Astrocyte of the cerebellum (primary cell): Measurements from ENCODE around the gene C1QTNF8.

ENCODE experiments used
- DNase-seq: peaks from one replicate; pipeline ENCODE4 v3.0.0-alpha.2; 2011; ENCODE audit warnings: low read depth
- H3K4me3 ChIP-seq: 2 replicates; pipeline ENCODE4 v1.5.1; 2011; ENCODE audit warnings: mild to moderate bottlenecking, low read depth, low read length, moderate library complexity
- in situ Hi-C: cut with HindIII; loops from 2 replicates; pipeline ENCODE4 v1.10.0; 2017; ENCODE audit warnings: low sequenced_read_pairs
- TF ChIP-seq, protein P1 (sequence below): IDR thresholded peaks from 2 replicates; pipeline ENCODE4 v1.5.1; 2012; ENCODE audit warnings: low read length, low read depth, moderate library complexity, mild to moderate bottlenecking; ENCODE audit errors: missing control alignments

Gene C1QTNF8

DNA sequence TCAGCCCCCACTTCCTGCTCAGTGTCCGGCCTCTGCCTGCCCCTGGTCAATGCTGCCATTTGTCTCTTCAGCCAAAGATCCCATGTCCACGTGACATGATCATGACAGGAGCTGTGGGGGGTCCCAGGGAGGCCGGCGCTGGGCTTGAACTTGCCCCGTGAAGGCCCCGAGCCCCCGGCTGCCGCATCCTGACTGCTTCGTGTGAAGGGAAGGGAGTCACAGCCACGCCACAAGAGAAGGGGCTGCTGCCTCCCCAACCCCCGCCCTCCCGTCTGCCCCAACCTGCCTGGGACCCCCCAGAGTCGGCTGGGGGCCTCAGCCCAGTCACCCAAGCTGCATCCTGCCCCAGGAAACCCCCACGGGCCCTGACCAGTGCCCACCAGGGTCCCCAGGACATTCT lies 37.8 kb downstream of the C1QTNF8 start:
- in situ Hi-C loops, result no loop called here
- no peak for DNase-seq
- TF ChIP-seq, protein P1, sequence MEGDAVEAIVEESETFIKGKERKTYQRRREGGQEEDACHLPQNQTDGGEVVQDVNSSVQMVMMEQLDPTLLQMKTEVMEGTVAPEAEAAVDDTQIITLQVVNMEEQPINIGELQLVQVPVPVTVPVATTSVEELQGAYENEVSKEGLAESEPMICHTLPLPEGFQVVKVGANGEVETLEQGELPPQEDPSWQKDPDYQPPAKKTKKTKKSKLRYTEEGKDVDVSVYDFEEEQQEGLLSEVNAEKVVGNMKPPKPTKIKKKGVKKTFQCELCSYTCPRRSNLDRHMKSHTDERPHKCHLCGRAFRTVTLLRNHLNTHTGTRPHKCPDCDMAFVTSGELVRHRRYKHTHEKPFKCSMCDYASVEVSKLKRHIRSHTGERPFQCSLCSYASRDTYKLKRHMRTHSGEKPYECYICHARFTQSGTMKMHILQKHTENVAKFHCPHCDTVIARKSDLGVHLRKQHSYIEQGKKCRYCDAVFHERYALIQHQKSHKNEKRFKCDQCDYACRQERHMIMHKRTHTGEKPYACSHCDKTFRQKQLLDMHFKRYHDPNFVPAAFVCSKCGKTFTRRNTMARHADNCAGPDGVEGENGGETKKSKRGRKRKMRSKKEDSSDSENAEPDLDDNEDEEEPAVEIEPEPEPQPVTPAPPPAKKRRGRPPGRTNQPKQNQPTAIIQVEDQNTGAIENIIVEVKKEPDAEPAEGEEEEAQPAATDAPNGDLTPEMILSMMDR, result no peak
- H3K4me3 ChIP-seq, result no peak overlapping the region

- in situ Hi-C loops, result no loop called here
- TF ChIP-seq, protein P1, result peak; percentile 54
- no peak overlapping the region for H3K4me3 ChIP-seq
- DNase-seq, result no peak
Measured at GRCh38 chr16:1057252-1057932, 38.7 kb downstream of the C1QTNF8 start.

- in situ Hi-C loops, result no loop called here
- no peak for DNase-seq
- H3K4me3 ChIP-seq, result no peak overlapping the region
- TF ChIP-seq, protein P1, result no peak
Measured at GRCh38 chr16:1056196-1056595, 39.8 kb downstream of the C1QTNF8 start.

DNA sequence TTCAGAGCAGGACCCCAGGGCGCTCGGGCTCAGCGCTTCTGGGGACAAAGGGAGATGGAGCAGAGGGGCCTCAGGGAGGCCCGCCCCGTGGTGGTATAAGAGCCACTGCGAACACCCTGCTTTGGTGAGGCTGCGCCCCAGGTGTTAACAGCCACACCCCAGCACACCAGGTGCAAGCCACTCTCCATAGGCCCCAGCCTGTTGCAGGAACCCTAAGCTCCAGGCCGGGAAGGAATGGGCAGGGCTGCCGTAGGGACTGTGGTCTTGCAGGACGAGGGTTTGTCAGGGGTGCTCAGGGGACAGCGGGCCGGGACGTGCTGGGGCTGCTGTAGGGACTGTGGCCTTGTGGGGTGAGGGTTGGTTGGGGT lies 40.5 kb downstream of the C1QTNF8 start:
- DNase-seq, result no peak
- H3K4me3 ChIP-seq, result no peak overlapping the region
- TF ChIP-seq, protein P1, result no peak
- in situ Hi-C loops, result no loop called here

GRCh38 chr16:1054660-1055556 lies 41.1 kb downstream of the C1QTNF8 start:
- DNase-seq, result peak; percentile 5
- in situ Hi-C loops, result no loop called here
- no peak overlapping the region for H3K4me3 ChIP-seq
- TF ChIP-seq, protein P1, result peak; percentile 75

- TF ChIP-seq, protein P1, result no peak
- in situ Hi-C loops, result no loop called here
- no peak overlapping the region for H3K4me3 ChIP-seq
- no peak for DNase-seq
Measured at GRCh38 chr16:1053700-1054368, 42.2 kb downstream of the C1QTNF8 start.
